Natural killer cell treated with Interleukin-12 subunit alpha and Interleukin-12 subunit beta and Interleukin-15 and Interleukin-18, amount 100 ng/mL, for 72 hours (primary cell): ENCODE data around the gene CCDC71. TPM values are rescaled to one million over a fixed set of nuclear protein-coding genes. Genes with fewer than 3 reads are reported as not detected.

ENCODE experiments used
- ATAC-seq, 2 donors: fragments of 150-1000 bp; cut with Tn5 transposase in 1 of 2; sonication (Bioruptor Pico), chemical (Tn5 transposase) in 1 of 2; 2 replicates each; pipeline ENCODE4 v1.10.0; 2021
- DNase-seq: peaks from one replicate; pipeline ENCODE4 v3.0.0; 2022; ENCODE audit warnings: low spot score
- H3K27ac Mint-ChIP-seq, 2 donors: 1 replicate in 1 of 2; 2 replicates in 1 of 2; pipeline ENCODE4 v1.8.0; 2022; ENCODE audit warnings: mixed read lengths in 2 of 2, mild to moderate bottlenecking in 1 of 2, moderate library complexity in 1 of 2
- H3K27me3 Mint-ChIP-seq, 2 donors: 1 replicate in 1 of 2; 2 replicates in 1 of 2; pipeline ENCODE4 v1.8.0; 2022; ENCODE audit warnings: mixed read lengths in 2 of 2
- H3K36me3 Mint-ChIP-seq: one replicate; pipeline ENCODE4 v1.8.0; 2022; ENCODE audit warnings: mixed read lengths
- H3K4me1 Mint-ChIP-seq, 2 donors: 1 replicate in 1 of 2; 2 replicates in 1 of 2; pipeline ENCODE4 v1.8.0; 2022; ENCODE audit warnings: low read depth in 2 of 2, mixed read lengths in 2 of 2, mild to moderate bottlenecking in 1 of 2
- H3K4me3 Mint-ChIP-seq: one replicate; pipeline ENCODE4 v1.8.0; 2022; ENCODE audit warnings: mixed read lengths
- H3K9me3 Mint-ChIP-seq: 2 replicates; pipeline ENCODE4 v1.8.0; 2022; ENCODE audit warnings: mixed read lengths
- total RNA-seq, 2 donors: library from RNA; stranded (reverse); gene quantifications; one replicate each; pipeline ENCODE4 v1.2.3, GENCODE V29; 2022

Gene CCDC71
- total RNA-seq, 2 donors from 2014 or later: 21.0 to 24.7 TPM

GRCh38 chr3:49119036-49119435 is 47.1 kb downstream of the CCDC71 start:
- DNase-seq: no peak
- Mint-ChIP-seq H3K9me3 (no peaks in the 10 kb centered on the region), H3K27me3 (no peaks in the 10 kb centered on the region), H3K4me1 (peaks cover 9 to 16% of the 10 kb centered on the region in 2 donors), H3K27ac (peak overlapping the region in 1 of 2 donors; percentile 70), H3K4me3 (peak overlapping the region; percentile 32), H3K36me3 (no peaks in the 10 kb centered on the region)
- no peak for ATAC-seq

Other genes starting within 250 kb of the CCDC71 start
- gene ARIH2, start 247.5 kb downstream of the CCDC71 start, total RNA-seq: 100 to 1,000 TPM; 141 to 238 TPM
- gene P4HTM, start 176.1 kb downstream of the CCDC71 start, total RNA-seq: 10 to 100 TPM; 23.2 to 34.7 TPM
- gene WDR6, start 158.9 kb downstream of the CCDC71 start, total RNA-seq: 100 to 1,000 TPM; 128 to 222 TPM
- gene DALRD3, start 147.8 kb downstream of the CCDC71 start, total RNA-seq: 10 to 100 TPM; 20.6 to 24.2 TPM
- gene NDUFAF3, start 144.2 kb downstream of the CCDC71 start, total RNA-seq: 100 to 1,000 TPM in 1 of 2 donors, 10 to 100 TPM in 1; 91.4 to 106 TPM
- gene IMPDH2, start 136.9 kb downstream of the CCDC71 start, total RNA-seq: 100 to 1,000 TPM; 198 to 454 TPM
- 100 to 1,000 TPM; 127 to 145 TPM for gene QRICH1, start 72.3 kb downstream of the CCDC71 start, total RNA-seq
- gene QARS1, start 61.6 kb downstream of the CCDC71 start, total RNA-seq: 100 to 1,000 TPM; 207 to 261 TPM
- 10 to 100 TPM; 54.4 to 65.0 TPM for gene USP19, start 45.5 kb downstream of the CCDC71 start, total RNA-seq
- not detected for gene LAMB2, start 33.3 kb downstream of the CCDC71 start, total RNA-seq
- gene KLHDC8B, start 5.3 kb upstream of the CCDC71 start, total RNA-seq: 1 to 10 TPM; 1.3 to 3.1 TPM
- gene C3orf62, start 110.9 kb upstream of the CCDC71 start, total RNA-seq: 10 to 100 TPM; 10.7 to 18.1 TPM
- 100 to 1,000 TPM in 1 of 2 donors, 10 to 100 TPM in 1; 90.9 to 105 TPM for gene USP4, start 173.7 kb upstream of the CCDC71 start, total RNA-seq
- gene GPX1, start 192.0 kb upstream of the CCDC71 start, total RNA-seq: 100 to 1,000 TPM in 1 of 2 donors, 10 to 100 TPM in 1; 95.4 to 107 TPM
- 100 to 1,000 TPM; 436 to 448 TPM for gene RHOA, start 245.6 kb upstream of the CCDC71 start, total RNA-seq
- 10 to 100 TPM; 20.5 to 21.1 TPM for gene TCTA, start 246.1 kb upstream of the CCDC71 start, total RNA-seq